Nephron progenitor cell (in vitro differentiated cells): ENCODE measurements around the gene MPP7.

Experiments used
- DNase-seq: peaks from one replicate; pipeline ENCODE4 v3.0.0; 2021
- H3K27ac Mint-ChIP-seq: 2 replicates; pipeline ENCODE4 v1.8.0; 2021; ENCODE audit warnings: mild to moderate bottlenecking, moderate library complexity, mixed read lengths
- H3K27me3 Mint-ChIP-seq: 2 replicates; pipeline ENCODE4 v1.8.0; 2021; ENCODE audit warnings: mild to moderate bottlenecking, low read depth, mixed read lengths; ENCODE audit not compliant: poor library complexity
- H3K36me3 Mint-ChIP-seq: 2 replicates; pipeline ENCODE4 v1.8.0; 2021; ENCODE audit warnings: low read depth, mixed read lengths
- H3K4me1 Mint-ChIP-seq: 2 replicates; pipeline ENCODE4 v1.8.0; 2021; ENCODE audit warnings: mixed read lengths
- H3K4me3 Mint-ChIP-seq: 2 replicates; pipeline ENCODE4 v1.8.0; 2021; ENCODE audit warnings: mild to moderate bottlenecking, moderate library complexity, mixed read lengths
- H3K9me3 Mint-ChIP-seq: 2 replicates; pipeline ENCODE4 v1.8.0; 2021; ENCODE audit warnings: mild to moderate bottlenecking, moderate library complexity, mixed read lengths
- CTCF ChIP-seq: fragments of 200-600 bp; sonication (generic); IDR thresholded peaks from 2 replicates; pipeline ENCODE4 v1.5.0; 2021; ENCODE audit warnings: antibody characterized with exemption

Gene MPP7

GRCh38 chr10:28331841-28332240 lies 29.0 kb upstream of the MPP7 start:
- no peak for DNase-seq
- no peak for TF ChIP-seq CTCF
- no peak overlapping the region for H3K4me3 Mint-ChIP-seq
- no peaks in the 10 kb centered on the region for H3K36me3 Mint-ChIP-seq
- no peak overlapping the region for H3K27ac Mint-ChIP-seq
- H3K4me1 Mint-ChIP-seq: peaks cover 40% of the 10 kb centered on the region
- H3K27me3 Mint-ChIP-seq: no peaks in the 10 kb centered on the region
- no peaks in the 10 kb centered on the region for H3K9me3 Mint-ChIP-seq

GRCh38 chr10:28331066-28331465 lies 28.2 kb upstream of the MPP7 start:
- H3K9me3 Mint-ChIP-seq: no peaks in the 10 kb centered on the region
- H3K27ac Mint-ChIP-seq: no peak overlapping the region
- no peak for TF ChIP-seq CTCF
- no peaks in the 10 kb centered on the region for H3K36me3 Mint-ChIP-seq
- no peaks in the 10 kb centered on the region for H3K27me3 Mint-ChIP-seq
- no peak overlapping the region for H3K4me3 Mint-ChIP-seq
- H3K4me1 Mint-ChIP-seq: peaks cover 42% of the 10 kb centered on the region
- no peak for DNase-seq

GRCh38 chr10:28328346-28328745 lies 25.5 kb upstream of the MPP7 start:
- Mint-ChIP-seq H3K36me3 (no peaks in the 10 kb centered on the region), H3K4me1 (peaks cover 26% of the 10 kb centered on the region), H3K4me3 (no peak overlapping the region), H3K27me3 (no peaks in the 10 kb centered on the region), H3K9me3 (no peaks in the 10 kb centered on the region), H3K27ac (no peak overlapping the region)
- no peak for TF ChIP-seq CTCF
- DNase-seq: no peak

GRCh38 chr10:28327491-28327880 lies 24.6 kb upstream of the MPP7 start:
- no peaks in the 10 kb centered on the region for H3K9me3 Mint-ChIP-seq
- peaks cover 27% of the 10 kb centered on the region for H3K4me1 Mint-ChIP-seq
- peaks cover 4% of the 10 kb centered on the region for H3K27me3 Mint-ChIP-seq
- H3K27ac Mint-ChIP-seq: no peak overlapping the region
- TF ChIP-seq CTCF: no peak
- H3K36me3 Mint-ChIP-seq: no peaks in the 10 kb centered on the region
- no peak for DNase-seq
- H3K4me3 Mint-ChIP-seq: no peak overlapping the region

- H3K4me3 Mint-ChIP-seq: no peak overlapping the region
Observed at GRCh38 chr10:28326516-28327490, 23.9 kb upstream of the MPP7 start.

More at GRCh38 chr10:28326516-28327490, 23.9 kb upstream of the MPP7 start:
- Mint-ChIP-seq H3K27me3 (peaks cover 4% of the 10 kb centered on the region), H3K9me3 (no peaks in the 10 kb centered on the region), H3K36me3 (no peaks in the 10 kb centered on the region), H3K4me1 (peaks cover 28% of the 10 kb centered on the region), H3K27ac (peak overlapping the region; percentile 18)
- TF ChIP-seq CTCF: no peak
- no peak for DNase-seq
